HUDEP-2 (cell line): ENCODE data around the gene LASP1.
"Not testable (repeated sequence)": the region's sequence is repeated elsewhere in the genome, so short reads cannot be mapped to it uniquely, and the experiment has no call there.

Source experiments
- DNase-seq, 76 experiments: peaks; one replicate each; lab custom pipeline; 2025; ENCODE audit not compliant: unreplicated experiment in 76 of 76; lab: John Stamatoyannopoulos, UW

The LASP1 gene, protein sequence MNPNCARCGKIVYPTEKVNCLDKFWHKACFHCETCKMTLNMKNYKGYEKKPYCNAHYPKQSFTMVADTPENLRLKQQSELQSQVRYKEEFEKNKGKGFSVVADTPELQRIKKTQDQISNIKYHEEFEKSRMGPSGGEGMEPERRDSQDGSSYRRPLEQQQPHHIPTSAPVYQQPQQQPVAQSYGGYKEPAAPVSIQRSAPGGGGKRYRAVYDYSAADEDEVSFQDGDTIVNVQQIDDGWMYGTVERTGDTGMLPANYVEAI

DNA sequence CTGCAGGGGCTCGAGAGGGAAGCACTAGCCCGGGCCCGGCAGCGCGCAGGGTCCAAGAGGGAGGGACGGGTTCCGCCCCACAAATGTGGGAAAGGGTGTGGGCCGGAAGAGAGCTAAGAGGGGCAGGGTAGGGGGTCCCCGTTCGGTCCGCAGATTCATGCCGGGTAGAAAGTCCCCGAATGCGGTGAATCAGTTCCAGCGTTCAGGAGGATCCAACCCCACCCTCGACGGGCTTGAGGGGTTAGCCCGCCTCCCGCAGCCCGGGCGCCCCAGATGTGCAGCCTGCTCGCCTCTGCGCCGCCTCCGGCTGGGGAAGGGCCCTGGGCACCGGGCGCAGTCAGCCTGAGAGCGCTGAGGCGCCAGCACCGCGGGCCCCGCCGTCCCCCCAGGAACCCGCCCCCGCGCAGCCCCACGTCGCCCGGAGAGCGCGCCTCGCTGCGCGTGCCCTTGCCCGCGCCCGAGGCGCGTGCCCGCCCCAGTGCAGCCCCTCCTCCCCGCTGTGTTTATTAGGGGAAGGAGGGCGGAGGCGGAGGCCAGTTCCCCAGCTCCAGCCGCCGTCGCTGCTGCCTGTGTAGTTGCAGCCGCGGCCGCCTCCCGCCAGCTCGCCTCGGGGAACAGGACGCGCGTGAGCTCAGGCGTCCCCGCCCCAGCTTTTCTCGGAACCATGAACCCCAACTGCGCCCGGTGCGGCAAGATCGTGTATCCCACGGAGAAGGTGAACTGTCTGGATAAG lies at the start of gene LASP1:
Gene LASP1, plus strand, starts transcription at position 533 of the 733 bp plus-strand sequence. Its CDS starts 132 bp downstream, at position 665.
- peak in 72 of 76 experiments; percentile 37 to 91 (median 76) for DNase-seq

GRCh38 chr17:38824899-38825761 lies 44.7 kb upstream of the LASP1 start, which contains the start of gene CWC25:
CWC25 (minus strand) TSS chr17:38825321; CDS start chr17:38825183, 138 bp downstream.
- DNase-seq = peak in 74 of 76 experiments; percentile 29 to 96 (median 86)

- DNase-seq = no peak
Observed at GRCh38 chr17:38825762-38826247, 44.1 kb upstream of the LASP1 start.

- DNase-seq = peak in 9 of 76 experiments; percentile 8 to 24 (median 13)
Observed at GRCh38 chr17:38844261-38844757, 25.5 kb upstream of the LASP1 start.

DNA sequence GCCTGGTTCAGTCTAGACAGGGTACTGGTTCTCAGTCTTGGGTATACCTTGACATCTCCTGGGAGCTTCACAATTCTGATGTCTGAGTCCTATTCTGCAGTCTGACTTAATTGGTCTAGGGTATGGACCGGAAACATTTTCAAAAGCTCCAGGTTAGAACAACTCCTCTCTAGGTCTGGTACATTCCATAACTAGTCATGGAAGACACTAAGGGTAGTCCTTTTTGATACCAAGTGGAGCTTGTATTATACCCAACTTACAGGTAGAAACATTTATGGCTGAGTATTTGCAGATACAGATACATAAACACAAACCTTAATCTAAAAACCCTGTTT lies 21.3 kb upstream of the LASP1 start:
- DNase-seq = no peak

DNA sequence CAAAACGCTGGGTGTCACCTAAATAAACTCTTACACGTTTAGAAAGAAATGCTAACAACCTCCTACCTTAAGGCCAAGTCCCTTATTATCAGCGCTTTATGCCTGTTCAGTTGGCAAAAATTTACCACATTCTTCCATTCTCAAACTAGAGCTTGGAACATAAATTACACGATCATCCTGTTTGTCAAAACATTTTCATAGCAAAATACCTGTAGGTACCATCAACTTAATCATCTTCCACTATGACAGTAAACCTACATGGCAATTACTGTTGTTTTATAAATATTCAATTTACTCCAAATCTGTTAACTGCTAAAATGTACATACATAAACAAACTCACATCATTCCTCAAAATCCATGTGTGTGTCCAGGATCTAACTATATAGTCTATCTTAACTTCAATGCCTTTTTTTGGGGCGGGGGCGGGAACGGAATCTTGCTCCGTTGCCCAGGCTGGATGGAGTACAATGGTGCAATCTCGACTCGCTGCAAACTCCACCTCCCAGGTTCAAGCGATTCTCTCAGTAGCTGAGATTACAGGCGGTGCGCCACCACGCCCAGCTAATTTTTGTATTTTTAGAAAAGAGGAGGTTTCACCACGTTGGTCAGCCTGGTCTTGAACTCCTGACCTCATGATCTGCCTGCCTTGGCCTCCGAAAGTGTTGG lies 20.8 kb upstream of the LASP1 start:
- no peak for DNase-seq

DNA sequence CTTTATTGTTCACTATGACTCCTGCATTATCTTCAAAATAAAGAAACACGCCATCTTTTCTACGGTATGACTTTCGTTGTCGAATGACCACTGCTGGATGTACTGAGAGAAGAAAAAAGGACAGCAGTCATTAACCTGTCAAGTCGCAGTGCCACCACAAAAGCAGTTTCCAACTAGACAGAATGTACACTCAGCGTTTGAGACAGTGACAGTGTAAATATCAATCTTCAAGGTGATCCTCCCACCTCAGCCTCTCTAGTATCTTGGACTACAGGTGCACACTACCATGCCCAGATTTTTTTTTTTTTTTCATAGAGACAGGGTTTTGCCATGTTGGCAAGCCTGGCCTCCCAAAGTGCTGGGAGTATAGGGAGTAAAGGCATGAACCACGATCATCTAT lies 19.5 kb upstream of the LASP1 start:
- DNase-seq = no peak

GRCh38 chr17:38851434-38851833 lies 18.4 kb upstream of the LASP1 start:
- no peak for DNase-seq

GRCh38 chr17:38852771-38853291 lies 17.0 kb upstream of the LASP1 start:
- peak in 5 of 76 experiments; percentile 21 to 50 (median 36) for DNase-seq

DNA sequence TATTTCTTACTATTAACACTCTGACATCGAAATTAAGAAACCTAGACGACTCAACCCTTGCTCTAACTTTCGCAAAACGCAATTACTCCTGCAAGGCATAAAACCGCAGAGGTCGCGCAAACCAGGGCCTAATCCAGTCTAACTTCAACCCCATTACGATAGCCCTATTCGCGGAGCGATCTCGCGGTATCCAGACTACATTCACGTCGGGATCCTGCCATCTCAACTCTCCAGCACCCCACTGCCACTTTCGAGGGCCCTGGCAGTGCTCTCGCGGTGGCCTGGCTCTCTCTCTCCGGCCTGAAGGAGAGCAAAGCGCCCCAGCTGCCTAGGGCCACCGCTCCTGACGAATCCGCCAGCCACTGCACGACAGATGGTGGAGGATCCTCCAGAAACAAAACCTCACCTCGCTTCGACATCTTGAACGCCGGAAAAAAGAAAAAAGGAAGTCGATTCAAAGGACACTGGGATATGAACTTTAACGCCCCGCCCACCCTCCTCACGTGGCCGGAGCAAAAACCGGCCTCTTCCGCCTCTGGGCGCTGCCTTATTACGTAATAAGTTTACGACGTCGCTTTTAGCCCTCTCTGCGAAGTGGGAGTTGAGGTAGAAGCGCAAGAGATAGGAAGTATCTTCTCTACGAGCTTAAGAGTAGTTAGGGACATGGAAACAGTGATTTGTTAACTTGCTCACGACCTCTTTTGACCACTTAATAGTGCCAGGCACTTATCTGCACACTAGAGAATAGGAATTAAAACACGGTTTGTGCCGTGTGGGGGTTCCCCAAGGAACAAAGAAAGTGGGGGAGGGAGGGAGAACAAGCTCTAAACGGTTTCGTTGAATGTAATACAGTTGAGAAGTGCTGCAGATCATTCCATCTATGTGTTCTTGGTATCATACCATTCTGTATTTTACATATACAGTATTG lies 16.3 kb upstream of the LASP1 start, which contains the start of gene RPL23:
Gene RPL23, minus strand, starts transcription at position 430 of the 928 bp plus-strand sequence. Its CDS starts 11 bp downstream, at position 419.
- DNase-seq = peak in 74 of 76 experiments; percentile 36 to 94 (median 86)

- not testable (repeated sequence) for DNase-seq
Observed at GRCh38 chr17:38855101-38855714, 14.7 kb upstream of the LASP1 start.

GRCh38 chr17:38857271-38857670 lies 12.6 kb upstream of the LASP1 start:
- no peak for DNase-seq

DNA sequence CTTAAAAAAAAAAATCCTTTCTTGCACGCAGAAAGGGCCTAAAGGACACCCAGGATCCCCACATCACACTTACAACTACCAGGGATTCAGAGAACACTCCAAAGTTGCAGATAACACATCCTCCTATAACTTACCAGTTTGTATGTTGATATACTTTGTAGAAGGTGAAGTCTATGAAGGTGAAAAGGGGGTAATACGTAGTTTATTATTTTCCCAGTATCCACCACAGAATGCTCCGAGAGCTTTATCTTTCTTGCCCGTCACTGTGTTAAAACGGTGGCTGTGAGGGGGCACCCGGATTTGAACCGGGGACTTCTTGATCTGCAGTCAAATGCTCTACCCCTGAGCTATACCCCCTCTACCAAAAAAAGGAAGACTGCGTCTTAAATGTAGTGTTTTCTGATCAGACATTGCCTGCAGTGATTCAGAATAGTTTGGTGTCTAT lies 8.4 kb upstream of the LASP1 start:
- peak in 24 of 76 experiments; percentile 7 to 64 (median 29) for DNase-seq

- DNase-seq = no peak
Observed at GRCh38 chr17:38864636-38865398, 5.0 kb upstream of the LASP1 start.

DNA sequence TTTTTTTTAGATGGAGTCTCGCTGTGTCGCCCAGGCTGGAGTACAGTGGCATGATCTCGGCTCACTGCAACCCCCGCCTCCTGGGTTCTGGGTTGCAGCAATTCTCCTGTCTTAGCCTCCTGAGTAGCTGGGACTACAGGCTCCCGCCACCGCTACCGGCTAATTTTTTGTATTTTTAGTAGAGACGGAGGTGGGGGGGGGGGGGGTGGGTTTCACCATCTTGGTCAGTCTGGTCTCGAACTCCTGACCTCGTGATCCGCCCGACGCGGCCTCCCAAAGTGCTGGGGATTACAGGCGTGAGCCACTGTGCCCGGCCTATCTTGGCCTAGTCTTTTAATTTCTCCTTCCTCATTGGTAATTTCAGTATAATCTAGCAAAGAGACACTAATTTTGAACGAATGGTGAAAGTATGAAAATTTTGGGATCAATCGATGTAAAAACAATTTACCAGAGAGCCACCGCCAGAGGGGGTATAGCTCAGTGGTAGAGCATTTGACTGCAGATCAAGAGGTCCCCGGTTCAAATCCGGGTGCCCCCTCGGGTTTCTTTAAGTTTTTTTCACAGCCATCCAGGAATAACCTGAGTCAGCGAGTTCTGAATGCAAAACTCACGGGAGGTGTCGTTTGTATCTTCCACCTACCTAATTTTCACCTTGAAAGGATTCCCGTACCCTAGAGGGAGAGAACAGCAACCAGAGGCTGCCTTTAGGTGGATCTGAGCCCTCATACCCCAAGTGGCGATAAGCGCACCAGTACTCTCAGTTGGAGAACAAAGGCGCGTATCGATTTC lies 2.5 kb upstream of the LASP1 start:
- DNase-seq = peak in 72 of 76 experiments; percentile 18 to 90 (median 69)

GRCh38 chr17:38867968-38868816 lies 1.7 kb upstream of the LASP1 start:
- peak in 21 of 76 experiments; percentile 17 to 53 (median 32) for DNase-seq
